Putamen (tissue), 1 donor: Measurements from ENCODE around the gene OLFM2.
A peak's percentile ranks its signal among the peaks of the same experiment; 100 is the strongest.
"Not testable (repeated sequence)": the region's sequence is repeated elsewhere in the genome, so short reads cannot be mapped to it uniquely, and the experiment has no call there.

Experiments
- DNase-seq: peaks from one replicate; pipeline ENCODE4 v3.0.0-alpha.2; 2016; ENCODE audit warnings: low spot score

The OLFM2 gene

DNA sequence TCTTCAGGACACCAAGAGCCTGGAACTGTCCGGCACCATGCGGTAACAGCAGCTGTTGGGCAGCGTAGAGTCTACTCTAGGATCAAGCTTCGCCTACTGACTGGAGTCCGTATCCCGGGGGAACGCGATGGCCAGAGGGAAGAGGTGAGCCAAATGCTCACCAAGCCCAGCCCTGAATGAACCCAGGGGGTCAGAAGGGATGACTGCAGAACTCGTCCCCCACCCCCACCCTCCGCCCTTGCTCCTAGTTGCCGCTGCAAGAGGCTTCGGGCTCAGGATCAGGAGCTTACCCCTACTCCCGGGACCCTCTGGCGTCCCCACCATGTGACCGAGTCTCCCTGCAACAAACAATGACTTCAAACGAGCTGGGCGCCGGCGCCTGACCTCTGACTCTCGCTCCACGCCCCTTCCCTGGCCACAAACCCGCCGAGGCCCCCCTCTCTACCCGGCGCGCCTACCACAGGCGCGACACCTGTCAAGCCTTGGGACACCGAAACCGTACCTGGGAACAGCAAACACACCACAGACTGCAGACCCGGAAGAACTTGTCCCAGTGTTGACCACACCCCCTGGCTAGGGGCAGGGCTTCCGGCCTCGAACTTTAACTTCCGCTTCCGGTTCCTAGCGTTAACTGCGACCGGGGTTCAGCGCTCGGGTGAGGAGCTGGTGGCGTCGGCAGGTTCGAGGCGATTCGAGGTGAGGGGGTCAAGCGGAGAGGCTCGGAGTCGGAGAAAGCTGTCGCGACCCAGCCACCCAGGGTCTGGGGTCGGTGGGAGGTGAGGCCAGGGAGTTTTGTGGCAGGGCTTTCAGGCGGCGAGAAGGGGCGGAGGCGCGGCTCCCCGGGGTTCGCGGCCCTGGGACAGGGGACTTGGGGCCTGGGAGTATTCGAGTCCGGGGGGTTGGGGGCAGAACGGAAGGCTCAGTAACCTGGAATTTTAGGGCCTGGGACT is 108.8 kb downstream of the OLFM2 start, which contains the start of gene UBL5:
UBL5 (plus strand) TSS at position 630 of the 950 bp plus-strand sequence. CDS start 420 bp downstream, outside the sequence.
- DNase-seq = peak; percentile 90

DNA sequence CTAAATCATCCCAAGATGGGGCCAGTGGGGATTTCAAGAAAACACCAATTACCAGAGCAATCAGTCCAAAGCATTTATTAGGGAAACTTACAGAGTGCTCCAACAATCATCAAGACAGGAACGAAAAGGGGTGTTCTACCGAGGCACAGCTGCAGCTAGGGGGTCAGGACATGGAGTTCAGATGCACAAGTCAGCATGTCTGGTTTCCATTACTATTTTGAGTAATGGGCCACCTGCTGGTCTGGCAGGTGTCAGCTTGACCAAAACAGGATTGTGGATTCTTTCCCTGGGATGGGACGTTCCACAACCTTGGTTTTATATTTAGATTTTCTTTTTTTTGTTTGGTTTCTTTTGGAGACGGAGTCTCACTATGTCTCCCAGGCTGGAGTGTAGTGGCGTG is 112.5 kb downstream of the OLFM2 start:
- no peak for DNase-seq

DNA sequence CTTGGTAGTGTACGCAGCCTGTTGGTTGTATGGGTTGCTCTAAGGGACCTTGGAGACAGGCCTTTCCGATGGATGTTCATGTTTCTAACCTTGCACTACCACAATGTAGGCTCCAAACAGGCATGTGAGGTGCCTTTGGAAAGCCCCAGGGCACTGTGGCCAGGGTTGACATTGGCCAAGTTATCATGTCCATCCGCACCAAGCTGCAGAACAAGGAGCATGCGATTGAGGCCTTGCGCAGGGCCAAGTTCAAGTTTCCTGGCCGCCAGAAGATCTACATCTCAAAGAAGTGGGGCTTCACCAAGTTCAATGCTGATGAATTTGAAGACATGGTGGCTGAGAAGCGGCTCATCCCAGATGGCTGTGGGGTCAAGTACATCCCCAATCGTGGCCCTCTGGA is 116.3 kb downstream of the OLFM2 start:
- not testable (repeated sequence) for DNase-seq

DNA sequence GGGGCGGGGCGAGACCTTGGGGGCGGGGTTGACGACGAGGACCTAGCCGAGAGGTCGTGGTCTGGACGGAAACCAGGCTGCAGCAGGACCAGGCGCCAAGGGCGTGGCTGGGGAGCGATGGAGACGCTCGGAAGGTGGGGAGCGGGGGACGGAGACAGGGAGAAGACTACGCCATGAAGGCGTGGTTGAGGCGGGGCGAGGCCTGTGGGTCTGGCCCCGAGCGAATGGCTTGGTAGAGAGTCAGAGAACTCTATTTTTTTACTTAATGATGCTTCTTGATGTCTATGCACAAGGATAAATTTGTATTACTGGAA is 116.8 kb downstream of the OLFM2 start:
- no peak for DNase-seq

DNA sequence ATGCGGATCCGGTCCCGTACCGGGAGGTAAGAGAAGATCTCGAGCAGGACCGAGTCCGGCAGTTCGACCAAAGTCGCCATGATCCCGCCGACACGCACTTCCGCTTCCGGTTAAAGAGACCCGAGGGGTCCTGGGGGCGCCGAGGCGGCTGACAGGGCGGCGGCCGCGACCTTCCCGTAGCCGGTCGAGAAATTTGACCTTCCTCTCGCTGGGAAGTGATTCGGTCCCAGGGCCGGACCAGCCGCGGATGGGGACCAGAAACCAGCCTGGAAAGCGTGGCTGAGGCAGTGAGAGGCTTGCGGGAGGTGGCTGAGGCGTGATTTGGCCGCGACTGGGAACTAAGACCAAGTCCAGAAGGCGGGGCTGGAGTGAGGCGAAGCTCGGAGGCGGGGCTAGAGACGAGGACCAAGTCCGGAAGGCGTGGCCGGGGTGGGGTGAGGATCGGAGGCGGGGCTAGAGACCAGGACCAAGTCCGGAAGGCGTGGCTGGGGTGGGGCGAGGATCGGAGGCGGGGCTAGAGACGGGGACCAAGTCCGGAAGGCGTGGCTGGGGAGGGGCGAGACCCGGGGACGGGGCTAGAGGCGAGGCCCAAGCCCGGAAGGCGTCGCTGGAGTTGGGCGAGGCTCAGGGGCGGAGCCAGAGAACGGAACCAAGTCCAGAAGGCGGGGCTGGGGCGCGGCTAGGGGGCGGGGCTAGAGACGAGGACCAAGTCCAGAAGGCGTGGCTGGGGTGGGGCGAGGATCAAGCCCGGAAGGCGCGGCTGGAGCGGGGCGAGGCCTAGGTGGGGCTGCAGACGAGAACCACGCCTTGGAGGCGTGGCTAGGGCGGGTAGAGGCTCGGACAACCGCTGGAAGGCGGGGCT is 117.3 kb downstream of the OLFM2 start, which contains the start of gene FBXL12:
FBXL12 (minus strand) TSS at position 346 of the 862 bp plus-strand sequence; CDS start at position 80, 266 bp downstream.
- DNase-seq = peak; percentile 100

DNA sequence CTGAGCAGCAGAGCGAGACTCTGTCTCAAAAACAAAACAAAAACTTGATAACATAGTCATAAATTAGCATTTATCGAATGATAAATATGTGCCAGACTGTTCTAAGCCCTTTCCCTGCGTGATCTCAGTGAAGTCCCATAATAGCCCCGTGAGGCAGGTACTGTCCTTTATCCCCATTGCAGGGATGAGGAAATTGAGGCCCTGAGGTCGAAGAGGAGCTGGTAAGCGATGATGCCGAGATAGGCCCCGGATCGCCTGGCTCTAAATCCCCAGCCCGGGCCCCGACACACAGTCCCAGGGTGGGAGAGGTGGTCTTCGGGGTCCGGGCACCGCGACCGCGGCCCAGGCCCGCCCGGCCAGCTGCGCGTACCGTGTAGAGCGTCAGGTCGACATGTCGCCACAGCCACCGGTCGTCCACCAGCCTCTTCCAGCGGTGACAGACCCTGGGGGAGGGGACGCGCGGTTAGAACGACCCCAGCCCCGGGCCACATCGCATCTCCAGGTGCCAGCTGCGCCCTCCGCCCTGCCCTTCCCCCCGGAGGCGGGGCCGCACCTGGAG is 118.1 kb downstream of the OLFM2 start:
- DNase-seq = no peak

DNA sequence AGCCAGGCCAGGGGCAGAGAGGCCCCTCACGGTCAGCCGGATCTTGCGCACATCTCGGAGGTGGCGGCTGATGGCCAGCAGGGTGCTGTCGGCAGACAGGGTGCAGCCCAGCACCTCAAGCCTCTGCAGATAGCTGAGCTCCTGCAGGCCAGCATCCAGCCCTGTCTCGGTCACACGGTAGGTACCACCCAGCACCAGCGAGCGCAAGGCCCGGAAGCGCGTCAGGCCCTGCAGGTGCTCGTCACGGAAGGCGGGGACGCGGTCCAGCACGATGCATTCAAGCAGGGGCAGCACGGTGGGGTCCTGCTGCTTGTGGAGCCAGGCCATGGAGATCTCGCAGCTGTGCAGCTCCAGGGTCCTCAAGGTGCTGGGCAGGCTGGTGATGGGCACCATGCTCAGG is 125.2 kb downstream of the OLFM2 start:
- no peak for DNase-seq

DNA sequence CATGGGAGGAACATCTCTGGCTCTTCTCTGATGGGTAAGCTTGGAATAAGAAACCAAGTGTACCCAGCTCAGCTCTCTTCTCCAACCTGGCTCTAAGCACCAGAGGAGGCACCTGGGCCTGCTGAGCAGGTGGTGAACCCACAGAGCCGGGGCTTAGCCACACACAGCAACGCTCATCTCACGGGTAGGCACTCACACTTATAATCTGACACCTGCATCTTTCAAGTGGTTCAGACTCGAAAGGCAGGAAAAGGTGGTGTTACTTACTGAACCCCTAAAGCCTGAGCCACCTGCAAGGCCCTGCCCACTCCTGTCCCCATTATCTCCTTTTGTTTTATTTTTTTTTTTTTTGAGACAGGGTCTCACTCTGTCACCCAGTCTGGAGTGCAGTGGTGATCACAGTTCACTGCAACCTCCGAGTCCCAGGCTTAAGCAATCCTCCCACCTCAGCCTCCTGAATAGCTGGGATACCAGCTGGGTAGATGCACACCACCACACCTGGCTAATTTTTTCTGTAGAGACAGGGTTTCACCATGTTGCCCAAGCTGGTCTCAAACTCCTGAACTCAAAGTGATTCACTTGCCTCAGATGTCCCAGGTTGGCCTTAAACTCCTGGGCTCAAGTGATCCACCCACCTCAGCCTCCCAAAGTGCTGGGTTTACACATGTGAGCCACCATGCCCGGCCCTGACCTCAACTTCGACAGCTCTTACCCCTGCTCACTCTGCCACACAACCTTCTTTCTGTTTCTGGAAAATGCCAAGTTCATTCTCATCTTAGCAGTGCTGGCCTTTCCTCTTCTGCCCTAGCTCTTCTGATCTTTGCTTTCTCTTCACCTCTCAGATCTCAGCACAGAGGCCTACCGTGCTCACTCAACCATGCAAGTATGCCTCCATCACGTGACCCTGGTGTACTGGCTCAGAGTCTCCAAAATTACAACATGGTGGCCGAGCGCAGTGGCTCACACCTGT is 127.2 kb downstream of the OLFM2 start:
- no peak for DNase-seq

DNA sequence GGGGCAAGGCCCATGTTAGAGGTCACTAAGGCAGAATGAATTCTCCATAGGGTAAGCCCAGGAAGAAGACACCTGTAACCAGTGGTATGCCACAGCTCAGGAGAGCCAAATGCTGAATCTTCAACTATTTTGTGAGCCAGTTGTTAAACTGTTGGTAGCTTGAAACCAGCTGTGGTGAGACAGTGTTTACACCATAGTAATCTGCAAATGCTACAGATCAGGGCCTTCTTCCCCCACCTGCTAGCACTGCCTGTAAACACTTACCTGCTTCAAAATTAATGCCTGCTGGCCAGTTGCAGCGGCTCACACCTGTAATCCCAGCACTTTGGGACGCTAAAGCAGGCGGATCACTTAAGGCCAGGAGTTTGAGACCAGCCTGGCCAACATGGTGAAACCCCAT is 129.5 kb downstream of the OLFM2 start:
- DNase-seq = no peak
